Lung (tissue), 12 donors: Measurements from ENCODE around the gene CIAO2B. TPM values are rescaled to one million over a fixed set of nuclear protein-coding genes. Genes with fewer than 3 reads are reported as not detected.

Experiments
- ATAC-seq: fragments of 200-7000 bp; cut with Tn5 transposase; one replicate; pipeline ENCODE4 v1.9.1; 2020; ENCODE audit warnings: moderate number of reproducible peaks; ENCODE audit not compliant: insufficient read depth, low FRiP score
- DNase-seq, 3 donors: peaks; one replicate each; pipeline ENCODE4 v3.0.0-alpha.2; 2013 to 2017
- H3K27ac ChIP-seq, 2 donors: one replicate each; pipeline ENCODE4 v1.5.1; 2013; ENCODE audit warnings: mild to moderate bottlenecking in 2 of 2, moderate library complexity in 2 of 2, control low read depth in 1 of 2, inconsistent platforms in 1 of 2, low read depth in 1 of 2, low read length in 1 of 2
- H3K27me3 ChIP-seq, 3 donors: one replicate each; pipeline ENCODE4 v1.5.1; 2013; ENCODE audit warnings: low read length in 2 of 3; ENCODE audit not compliant: control insufficient read depth in 3 of 3, insufficient read depth in 3 of 3
- H3K36me3 ChIP-seq, 4 donors: one replicate each; pipeline ENCODE4 v1.5.1; 2013; ENCODE audit warnings: low read length in 4 of 4, mild to moderate bottlenecking in 1 of 4, moderate library complexity in 1 of 4; ENCODE audit not compliant: control insufficient read depth in 4 of 4, insufficient read depth in 4 of 4
- H3K4me1 ChIP-seq, 5 donors: one replicate each; pipeline ENCODE4 v1.5.1; 2013; ENCODE audit warnings: low read length in 5 of 5, mild to moderate bottlenecking in 2 of 5, moderate library complexity in 1 of 5; ENCODE audit not compliant: control insufficient read depth in 5 of 5, insufficient read depth in 5 of 5
- H3K4me3 ChIP-seq: one replicate; pipeline ENCODE4 v1.5.1; 2013; ENCODE audit warnings: mild to moderate bottlenecking, control low read depth, moderate library complexity
- H3K9ac ChIP-seq, 2 donors: one replicate each; pipeline ENCODE4 v1.5.1; 2013; ENCODE audit warnings: low read length in 2 of 2, control low read depth in 1 of 2; ENCODE audit not compliant: insufficient read depth in 1 of 2
- H3K9me3 ChIP-seq, 4 donors: one replicate each; pipeline ENCODE4 v1.5.1; 2013; ENCODE audit warnings: low read length in 3 of 4, mild to moderate bottlenecking in 1 of 4, moderate library complexity in 1 of 4; ENCODE audit not compliant: control insufficient read depth in 4 of 4, insufficient read depth in 3 of 4
- CTCF ChIP-seq: IDR thresholded peaks from 2 replicates; pipeline ENCODE4 v1.5.1; 2012; ENCODE audit warnings: mild to moderate bottlenecking; ENCODE audit errors: control extremely low read depth, extremely low read depth
- WGBS, 2 donors: extraction: QIAGEN DNeasy Blood & Tissue Kit; methylation state at CpG; one replicate each; pipeline ENCODE4 v1.1.7; 2013; 5-methylcytosine and 5-hydroxymethylcytosine counted together
- polyA plus RNA-seq, 2 donors: library from polyadenylated mRNA; stranded (reverse); fragments of 200-250 nt; gene quantifications; one replicate each; pipeline ENCODE4 v1.2.1, GENCODE V29; 2013
- total RNA-seq, 2 donors: library from RNA; depleted of rRNA in 1 of 2; stranded (reverse); fragments of >200 nt in 1 of 2; gene quantifications; one replicate each; pipeline ENCODE4 v1.2.1, GENCODE V29; 2014 to 2021
- donor health status: control.
- donor health status: control.
- donor health status: Bipolar disorder and iron deficiency.
- donor health status: healthy.
- donor health status: DM: yes; HTN: yes; CAD: no.

The CIAO2B gene
- total and polyA plus RNA-seq, 4 donors: 48.8 to 257 (median 159) TPM

GRCh38 chr16:66918355-66918754, 15.8 kb downstream of the CIAO2B start:
- Histone ChIP-seq H3K27ac (no peak overlapping the region), H3K9me3 (no peaks in the 10 kb centered on the region), H3K4me3 (no peak overlapping the region), H3K9ac (no peak overlapping the region), H3K27me3 (peaks cover 0 to under 1% (median 0%) of the 10 kb centered on the region in 3 donors), H3K36me3 (no peaks in the 10 kb centered on the region), H3K4me1 (peaks cover 0 to 9% (median 0%) of the 10 kb centered on the region in 5 donors)
- 84 to 94% methylated on average over 6 of the region's 6 CpGs for WGBS, 2 donors
- TF ChIP-seq CTCF: no peak
- DNase-seq (no peak), ATAC-seq (no peak)

GRCh38 chr16:66917741-66918140, 16.5 kb downstream of the CIAO2B start:
- DNase-seq (no peak), ATAC-seq (no peak)
- WGBS, 2 donors: 89 to 96% methylated on average over 9 of the region's 9 CpGs
- Histone ChIP-seq H3K4me3 (no peak overlapping the region), H3K9me3 (no peaks in the 10 kb centered on the region), H3K27me3 (no peaks in the 10 kb centered on the region), H3K9ac (no peak overlapping the region), H3K4me1 (peaks cover 0 to 9% (median 0%) of the 10 kb centered on the region in 5 donors), H3K27ac (no peak overlapping the region), H3K36me3 (no peaks in the 10 kb centered on the region)
- TF ChIP-seq CTCF: no peak

- 89 to 90% methylated on average over 6 of the region's 6 CpGs for WGBS, 2 donors
- no peak overlapping the region for H3K9ac ChIP-seq
- no peak overlapping the region for H3K27ac ChIP-seq
- DNase-seq: no peak
- no peaks in the 10 kb centered on the region for H3K27me3 ChIP-seq
- H3K4me1 ChIP-seq: peaks cover 0 to 7% (median 0%) of the 10 kb centered on the region in 5 donors
- H3K36me3 ChIP-seq: no peaks in the 10 kb centered on the region
- TF ChIP-seq CTCF: no peak
- H3K4me3 ChIP-seq: no peak overlapping the region
- ATAC-seq: no peak
- H3K9me3 ChIP-seq: no peaks in the 10 kb centered on the region
Measured at GRCh38 chr16:66916518-66916917, 17.7 kb downstream of the CIAO2B start.

GRCh38 chr16:66915041-66915440, 19.2 kb downstream of the CIAO2B start:
- Histone ChIP-seq H3K27ac (no peak overlapping the region), H3K4me1 (peaks cover 0 to 3% (median 0%) of the 10 kb centered on the region in 5 donors), H3K9me3 (no peaks in the 10 kb centered on the region), H3K36me3 (no peaks in the 10 kb centered on the region), H3K4me3 (no peak overlapping the region), H3K9ac (no peak overlapping the region), H3K27me3 (no peaks in the 10 kb centered on the region)
- WGBS, 2 donors: 63 to 73% methylated on average over 7 of the region's 7 CpGs
- no peak for TF ChIP-seq CTCF
- no peak for ATAC-seq
- DNase-seq: no peak
